Parathyroid adenoma (tissue), 2 donors: Measurements from ENCODE around the gene HCN4.

Source experiments
- H2AFZ ChIP-seq: fragments of 300-600 bp; sonication (generic); one replicate; pipeline ENCODE4 v1.7.0; 2017; ENCODE audit warnings: antibody characterized with exemption, mild to moderate bottlenecking
- H3K27ac ChIP-seq: fragments of 300-600 bp; sonication (generic); one replicate; pipeline ENCODE4 v1.7.0; 2017
- H3K27me3 ChIP-seq: fragments of 300-600 bp; sonication (generic); one replicate; pipeline ENCODE4 v1.7.0; 2017; ENCODE audit warnings: low read length; ENCODE audit not compliant: control insufficient read depth, insufficient read depth
- H3K36me3 ChIP-seq: fragments of 300-600 bp; sonication (generic); one replicate; pipeline ENCODE4 v1.7.0; 2017; ENCODE audit warnings: low read length; ENCODE audit not compliant: control insufficient read depth, insufficient read depth
- H3K4me1 ChIP-seq: fragments of 300-600 bp; sonication (generic); one replicate; pipeline ENCODE4 v1.7.0; 2017; ENCODE audit warnings: control low read depth
- H3K4me2 ChIP-seq: fragments of 300-600 bp; sonication (generic); one replicate; pipeline ENCODE4 v1.7.0; 2017; ENCODE audit warnings: low read length
- H3K4me3 ChIP-seq: fragments of 300-600 bp; sonication (generic); one replicate; pipeline ENCODE4 v1.7.0; 2017; ENCODE audit warnings: low read depth, low read length
- H3K79me2 ChIP-seq: fragments of 300-600 bp; sonication (generic); one replicate; pipeline ENCODE4 v1.7.0; 2017; ENCODE audit warnings: control low read depth
- H3K9ac ChIP-seq: fragments of 300-600 bp; sonication (generic); one replicate; pipeline ENCODE4 v1.7.0; 2017; ENCODE audit warnings: mild to moderate bottlenecking
- H3K9me3 ChIP-seq: fragments of 300-600 bp; sonication (generic); one replicate; pipeline ENCODE4 v1.7.0; 2017; ENCODE audit warnings: low read length; ENCODE audit not compliant: control insufficient read depth
- TF ChIP-seq, protein P1 (sequence below): fragments of 300-600 bp; sonication (generic); IDR thresholded peaks from one replicate; pipeline ENCODE4 v1.7.0; 2017; ENCODE audit warnings: antibody characterized with exemption, mild to moderate bottlenecking
- donor health status: primary hyperparathyroidism.

Gene HCN4

DNA sequence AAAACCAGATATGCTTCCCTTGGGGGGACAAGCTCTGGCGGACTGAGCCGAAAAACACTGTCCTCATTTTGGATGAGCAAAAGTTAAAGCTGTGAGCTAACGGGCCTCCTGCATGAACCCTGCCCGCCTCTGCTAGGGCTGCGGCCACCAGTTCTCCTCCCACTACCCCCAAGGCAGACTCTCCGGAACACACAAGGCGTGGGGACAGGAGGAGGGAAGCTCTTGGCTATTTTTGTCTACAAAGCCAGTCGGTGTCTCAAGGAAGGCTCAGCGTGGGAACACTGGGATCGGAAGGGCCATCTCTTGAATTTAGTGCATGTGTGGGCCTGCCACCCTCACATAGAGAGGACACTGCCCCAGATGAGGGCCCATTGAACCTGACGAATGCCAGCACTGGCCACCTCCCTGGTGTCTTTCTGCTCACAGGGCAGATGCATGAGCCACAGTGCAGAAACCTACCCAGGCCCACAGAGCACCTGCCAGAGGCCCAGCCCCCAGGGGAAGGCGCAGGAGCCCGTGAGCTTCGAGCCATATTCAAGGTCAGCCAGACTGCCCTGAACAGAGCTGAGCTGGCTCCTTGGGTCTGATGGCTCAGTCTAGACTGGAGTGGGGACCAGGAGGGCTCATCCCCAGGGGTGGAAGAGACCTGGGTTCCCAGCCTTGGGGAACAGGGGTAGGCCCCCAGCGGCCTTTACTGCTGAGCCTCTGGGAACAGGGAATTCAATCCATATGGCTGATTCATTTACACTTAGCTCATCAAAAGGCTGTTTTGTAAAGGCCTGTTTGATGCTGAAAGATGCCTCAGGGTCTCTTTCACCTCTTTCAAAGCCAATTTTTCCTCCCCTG, 38.3 kb downstream of the HCN4 start:
- Histone ChIP-seq H3K4me1 (no peaks in the 10 kb centered on the region), H2AFZ (no peak overlapping the region), H3K27me3 (no peaks in the 10 kb centered on the region), H3K79me2 (no peaks in the 10 kb centered on the region), H3K36me3 (no peaks in the 10 kb centered on the region), H3K4me3 (no peak overlapping the region), H3K9me3 (no peaks in the 10 kb centered on the region), H3K9ac (no peak overlapping the region), H3K27ac (no peak overlapping the region), H3K4me2 (no peak overlapping the region)
- TF ChIP-seq, protein P1, sequence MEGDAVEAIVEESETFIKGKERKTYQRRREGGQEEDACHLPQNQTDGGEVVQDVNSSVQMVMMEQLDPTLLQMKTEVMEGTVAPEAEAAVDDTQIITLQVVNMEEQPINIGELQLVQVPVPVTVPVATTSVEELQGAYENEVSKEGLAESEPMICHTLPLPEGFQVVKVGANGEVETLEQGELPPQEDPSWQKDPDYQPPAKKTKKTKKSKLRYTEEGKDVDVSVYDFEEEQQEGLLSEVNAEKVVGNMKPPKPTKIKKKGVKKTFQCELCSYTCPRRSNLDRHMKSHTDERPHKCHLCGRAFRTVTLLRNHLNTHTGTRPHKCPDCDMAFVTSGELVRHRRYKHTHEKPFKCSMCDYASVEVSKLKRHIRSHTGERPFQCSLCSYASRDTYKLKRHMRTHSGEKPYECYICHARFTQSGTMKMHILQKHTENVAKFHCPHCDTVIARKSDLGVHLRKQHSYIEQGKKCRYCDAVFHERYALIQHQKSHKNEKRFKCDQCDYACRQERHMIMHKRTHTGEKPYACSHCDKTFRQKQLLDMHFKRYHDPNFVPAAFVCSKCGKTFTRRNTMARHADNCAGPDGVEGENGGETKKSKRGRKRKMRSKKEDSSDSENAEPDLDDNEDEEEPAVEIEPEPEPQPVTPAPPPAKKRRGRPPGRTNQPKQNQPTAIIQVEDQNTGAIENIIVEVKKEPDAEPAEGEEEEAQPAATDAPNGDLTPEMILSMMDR: no peak

DNA sequence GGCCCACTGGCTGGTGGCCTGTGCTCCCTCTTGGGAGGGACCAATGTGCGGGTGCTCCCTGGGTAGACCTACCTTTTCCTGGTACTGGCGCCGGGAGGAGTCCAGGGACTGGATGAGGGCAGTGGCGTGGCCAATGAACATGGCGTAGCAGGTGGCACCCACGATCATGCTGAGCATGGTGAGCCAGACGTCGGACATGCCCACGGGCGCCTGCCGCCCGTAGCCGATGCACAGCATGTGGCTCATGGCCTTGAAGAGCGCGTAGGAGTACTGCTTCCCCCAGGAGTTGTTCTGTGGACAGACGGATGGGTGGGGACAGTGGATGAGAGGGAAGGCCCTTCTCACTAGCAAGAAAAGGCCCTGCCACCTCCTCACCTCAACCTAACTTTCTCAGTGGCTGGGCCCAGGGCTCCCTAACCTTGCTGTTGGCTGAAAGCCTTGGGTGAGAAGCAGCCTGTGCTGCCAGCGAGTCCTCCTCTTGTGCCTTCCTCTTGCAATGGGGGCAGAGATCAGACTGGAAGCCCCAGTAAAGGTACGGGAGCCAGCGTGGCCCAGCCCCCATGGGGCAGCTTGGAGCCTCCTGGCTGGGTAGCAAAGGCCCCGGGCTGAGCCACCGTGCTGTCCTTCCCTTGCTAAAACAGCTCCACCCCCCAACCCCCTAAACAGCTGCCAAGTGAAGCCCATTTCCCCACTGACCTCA, 39.1 kb downstream of the HCN4 start:
- Histone ChIP-seq H3K79me2 (no peaks in the 10 kb centered on the region), H3K27me3 (no peaks in the 10 kb centered on the region), H3K9me3 (no peaks in the 10 kb centered on the region), H3K36me3 (no peaks in the 10 kb centered on the region), H3K27ac (no peak overlapping the region), H3K4me3 (no peak overlapping the region), H3K9ac (no peak overlapping the region), H2AFZ (no peak overlapping the region), H3K4me2 (no peak overlapping the region), H3K4me1 (no peaks in the 10 kb centered on the region)
- TF ChIP-seq, protein P1: no peak

DNA sequence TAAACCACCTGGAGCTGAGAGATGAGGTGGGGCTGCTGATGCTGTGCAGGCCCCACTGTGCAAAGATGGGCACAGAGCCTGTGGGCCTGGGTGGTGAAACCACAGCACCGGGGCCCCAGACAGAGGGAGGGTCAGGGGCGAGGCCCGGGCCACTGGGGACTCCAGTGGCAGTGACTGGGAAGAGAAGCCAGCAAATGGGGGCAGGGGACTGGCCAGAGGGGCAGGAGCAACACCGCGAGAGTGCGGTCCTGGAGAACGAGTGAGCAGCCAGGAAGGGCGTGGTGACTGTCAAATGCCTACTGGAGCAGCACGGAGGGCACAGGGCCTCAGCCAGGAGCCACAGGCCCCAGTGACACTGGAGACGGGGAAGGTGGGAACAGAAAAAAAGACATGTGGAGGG, 39.8 kb downstream of the HCN4 start:
- no peaks in the 10 kb centered on the region for H3K4me1 ChIP-seq
- no peaks in the 10 kb centered on the region for H3K79me2 ChIP-seq
- no peak overlapping the region for H3K9ac ChIP-seq
- H3K36me3 ChIP-seq: no peaks in the 10 kb centered on the region
- H3K9me3 ChIP-seq: no peaks in the 10 kb centered on the region
- H3K27ac ChIP-seq: no peak overlapping the region
- TF ChIP-seq, protein P1: no peak
- no peaks in the 10 kb centered on the region for H3K27me3 ChIP-seq
- H3K4me3 ChIP-seq: no peak overlapping the region
- H3K4me2 ChIP-seq: no peak overlapping the region
- H2AFZ ChIP-seq: no peak overlapping the region

DNA sequence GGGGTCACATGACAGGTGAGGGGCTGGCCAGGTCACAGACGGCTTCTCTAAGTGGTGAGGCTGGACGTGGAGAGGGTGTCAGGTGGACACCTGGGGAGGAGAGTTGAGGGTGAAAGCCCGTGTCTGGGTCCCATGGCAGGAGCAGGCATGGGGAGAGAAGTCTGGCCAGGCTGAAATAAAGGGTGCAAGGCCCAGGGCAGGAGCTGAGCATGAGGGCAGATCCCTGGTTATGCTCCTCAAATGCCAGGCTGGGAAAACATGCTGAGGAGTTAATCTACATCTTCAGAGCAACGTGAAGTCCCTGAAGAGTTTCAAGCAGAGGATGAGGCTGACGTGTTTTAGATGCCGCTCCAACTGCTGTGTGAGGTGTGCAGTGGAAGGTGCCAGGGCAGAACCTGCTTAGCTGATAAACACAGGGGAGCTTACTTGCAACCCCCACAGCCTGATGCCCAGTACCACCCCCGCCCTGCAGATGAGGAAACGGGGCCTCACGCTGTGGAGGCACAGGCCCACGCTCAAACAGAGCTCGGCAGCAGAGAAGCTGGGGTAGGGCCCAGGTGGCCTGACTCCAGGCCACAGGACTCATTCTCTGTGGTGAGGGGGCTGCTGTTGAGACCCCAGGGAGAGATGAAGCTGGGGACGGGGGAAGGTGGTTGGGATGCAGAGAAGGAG, 40.5 kb downstream of the HCN4 start:
- Histone ChIP-seq H3K27ac (no peak overlapping the region), H3K9ac (no peak overlapping the region), H3K4me2 (no peak overlapping the region), H3K9me3 (no peaks in the 10 kb centered on the region), H3K36me3 (no peaks in the 10 kb centered on the region), H2AFZ (no peak overlapping the region), H3K79me2 (no peaks in the 10 kb centered on the region), H3K27me3 (no peaks in the 10 kb centered on the region), H3K4me3 (no peak overlapping the region), H3K4me1 (no peaks in the 10 kb centered on the region)
- TF ChIP-seq, protein P1: no peak
